Activated CD8-positive, alpha-beta T cell treated with anti-CD3 and anti-CD28 coated beads, Interleukin-2, amount 10 ng/mL, durations not matched to agents 7 days and 5 days (primary cell): ENCODE results near the gene TACSTD2. TPM values are rescaled to one million over a fixed set of nuclear protein-coding genes. Genes with fewer than 3 reads are reported as not detected.
"Not testable (repeated sequence)": the region's sequence is repeated elsewhere in the genome, so short reads cannot be mapped to it uniquely, and the experiment has no call there.

Experiments used
- ATAC-seq: fragments of 150-1000 bp; cut with Tn5 transposase; one replicate; pipeline ENCODE4 v1.10.0; 2021; ENCODE audit warnings: moderate library complexity
- CTCF ChIA-PET: fragments of 350-600 bp; sonication (Branson Sonifier 250); formaldehyde crosslinking; loops from one replicate; lab custom pipeline; 2021; ENCODE audit warnings: antibody characterized with exemption; lab: Charles Lee
- POLR2A ChIA-PET: fragments of 350-600 bp; sonication (Branson Sonifier 250); formaldehyde crosslinking; loops from one replicate; lab custom pipeline; 2021; ENCODE audit warnings: antibody characterized with exemption; lab: Charles Lee
- DNase-seq: peaks from one replicate; pipeline ENCODE4 v3.0.0-alpha.2; 2020
- H3K27ac Mint-ChIP-seq: one replicate; pipeline ENCODE4 v1.8.0; 2021; ENCODE audit warnings: mild to moderate bottlenecking, mixed read lengths
- H3K27me3 Mint-ChIP-seq: one replicate; pipeline ENCODE4 v1.8.0; 2021; ENCODE audit warnings: low read depth, mixed read lengths
- H3K36me3 Mint-ChIP-seq: one replicate; pipeline ENCODE4 v1.8.0; 2021; ENCODE audit warnings: low read depth, mixed read lengths
- H3K4me1 Mint-ChIP-seq: one replicate; pipeline ENCODE4 v1.8.0; 2021; ENCODE audit warnings: low read depth, mixed read lengths
- H3K4me3 Mint-ChIP-seq: one replicate; pipeline ENCODE4 v1.8.0; 2021; ENCODE audit warnings: mild to moderate bottlenecking, mixed read lengths
- H3K9me3 Mint-ChIP-seq: one replicate; pipeline ENCODE4 v1.8.0; 2022; ENCODE audit warnings: mixed read lengths; ENCODE audit not compliant: insufficient read depth
- total RNA-seq, 2 experiments: library from RNA; stranded (reverse); gene quantifications; one replicate each; pipeline ENCODE4 v1.2.3, GENCODE V29; 2021

Gene TACSTD2
- total RNA-seq, 2 experiments from 2014 or later: not detected

DNA sequence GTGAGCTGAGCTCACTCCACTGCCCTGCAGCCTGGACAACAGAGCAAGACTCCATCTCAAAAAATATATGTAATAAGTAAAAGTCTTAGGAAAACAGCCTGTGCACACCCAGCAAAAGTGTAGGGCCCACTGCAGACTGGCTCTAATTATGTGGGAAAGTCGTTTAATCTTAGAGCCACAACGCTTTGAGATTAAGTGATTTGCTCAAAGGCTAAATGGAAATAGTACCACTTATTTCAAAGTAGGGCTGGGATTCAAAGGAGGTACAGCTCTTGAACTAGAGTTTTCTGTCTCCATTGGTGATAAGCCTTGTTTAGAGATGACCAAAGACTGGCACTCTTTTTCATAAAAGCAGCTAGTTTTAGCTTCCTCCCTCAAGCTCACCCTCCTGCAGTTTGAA, 2.2 kb downstream of the TACSTD2 start:
- Mint-ChIP-seq H3K4me1 (peaks cover 32% of the 10 kb centered on the region), H3K9me3 (no peaks in the 10 kb centered on the region), H3K27me3 (peaks cover 68% of the 10 kb centered on the region), H3K36me3 (peaks cover 2% of the 10 kb centered on the region), H3K27ac (no peak overlapping the region), H3K4me3 (no peak overlapping the region)
- ATAC-seq (no peak), DNase-seq (no peak)
- ChIA-PET POLR2A (no interaction called here), CTCF (interaction anchor here (1.4 to 1.6 kb wide), 2 partner anchors 56 to 77 kb away, joined by 4 to 5 read pairs; no protein-coding TSS in a partner anchor)

DNA sequence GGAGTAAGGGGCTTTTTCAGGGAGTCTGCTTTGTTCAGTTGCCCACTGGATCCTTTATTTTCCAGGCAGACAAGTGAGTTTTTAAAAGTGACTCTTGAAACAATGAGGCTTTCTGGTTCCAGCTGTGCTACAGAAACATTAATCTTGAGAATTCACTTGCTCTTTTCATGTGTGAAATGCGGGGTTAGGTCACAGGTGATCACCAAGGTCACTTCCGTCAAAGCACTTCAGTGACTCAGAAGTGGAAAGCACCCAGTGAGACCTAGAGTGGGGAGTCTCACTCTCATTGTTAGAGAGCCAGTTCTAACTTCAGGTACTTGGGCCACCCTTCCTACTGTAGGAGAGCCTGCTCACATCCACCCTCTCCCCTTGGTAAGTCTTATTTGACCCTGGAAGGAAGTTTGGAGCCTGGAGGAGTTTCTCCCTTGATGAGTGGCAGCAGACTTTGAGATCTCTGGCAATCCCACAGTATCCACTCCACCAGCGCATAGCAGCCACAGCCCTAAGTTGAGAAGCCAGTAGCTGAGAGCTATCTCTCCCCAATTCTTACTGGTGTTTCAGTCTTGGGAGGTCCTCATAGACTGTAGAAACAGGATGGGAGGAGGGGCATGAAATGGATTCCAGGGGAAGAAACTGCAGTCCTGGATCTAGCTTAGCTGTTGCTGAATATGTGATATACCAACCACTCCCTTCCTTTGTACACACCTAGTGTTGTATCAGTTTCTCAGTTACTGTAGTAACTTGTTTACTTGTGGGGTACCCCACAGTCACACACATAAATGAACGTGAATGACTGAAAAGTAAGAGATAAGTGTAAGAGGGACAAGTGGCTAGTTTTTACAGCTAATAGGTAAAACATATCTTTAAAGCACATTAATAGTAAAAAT, 3.1 kb downstream of the TACSTD2 start:
- POLR2A ChIA-PET: interaction anchor here (1.1 kb wide), 1 partner anchor 27 kb away, joined by 5 read pairs; the partner anchor contains the start of gene OMA1
- peak; percentile 52 for DNase-seq
- CTCF ChIA-PET: interaction anchor here (0.7 to 1.6 kb wide), 4 partner anchors 26 to 79 kb away, joined by 3 to 5 read pairs (median 4); no protein-coding TSS in a partner anchor
- no peaks in the 10 kb centered on the region for H3K9me3 Mint-ChIP-seq
- H3K36me3 Mint-ChIP-seq: peaks cover 2% of the 10 kb centered on the region
- peaks cover 32% of the 10 kb centered on the region for H3K4me1 Mint-ChIP-seq
- no peak overlapping the region for H3K27ac Mint-ChIP-seq
- no peak overlapping the region for H3K4me3 Mint-ChIP-seq
- peaks cover 66% of the 10 kb centered on the region for H3K27me3 Mint-ChIP-seq
- ATAC-seq: peak; percentile 76

DNA sequence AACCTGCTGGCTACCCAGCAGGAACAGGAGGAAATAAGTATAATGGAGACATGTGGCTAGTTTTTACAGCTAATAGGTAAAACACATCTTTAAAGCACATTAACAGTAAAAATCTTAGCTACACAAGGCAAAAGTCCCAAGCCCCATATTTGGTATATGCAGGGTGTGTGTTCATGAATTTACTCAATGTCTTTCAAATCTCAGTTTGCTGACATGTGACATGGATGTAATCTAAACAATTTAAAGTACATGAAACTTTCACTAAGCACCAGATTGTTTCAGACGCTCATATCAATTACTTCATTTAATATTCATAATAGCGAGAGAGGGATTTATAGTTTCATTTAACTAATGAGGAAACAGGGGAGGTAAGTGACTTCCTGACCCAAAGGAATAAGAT, 3.9 kb downstream of the TACSTD2 start:
- ChIA-PET CTCF (interaction anchor here (0.9 to 1.6 kb wide), 4 partner anchors 26 to 1186 kb away, joined by 3 to 5 read pairs (median 4); no protein-coding TSS in a partner anchor), POLR2A (interaction anchor here (1.1 kb wide), 1 partner anchor 26 kb away, joined by 5 read pairs; the partner anchor contains the start of gene OMA1)
- no peak overlapping the region for H3K27ac Mint-ChIP-seq
- H3K36me3 Mint-ChIP-seq: peaks cover 2% of the 10 kb centered on the region
- no peaks in the 10 kb centered on the region for H3K9me3 Mint-ChIP-seq
- DNase-seq: no peak
- peaks cover 69% of the 10 kb centered on the region for H3K27me3 Mint-ChIP-seq
- H3K4me3 Mint-ChIP-seq: no peak overlapping the region
- no peak for ATAC-seq
- H3K4me1 Mint-ChIP-seq: peaks cover 32% of the 10 kb centered on the region

DNA sequence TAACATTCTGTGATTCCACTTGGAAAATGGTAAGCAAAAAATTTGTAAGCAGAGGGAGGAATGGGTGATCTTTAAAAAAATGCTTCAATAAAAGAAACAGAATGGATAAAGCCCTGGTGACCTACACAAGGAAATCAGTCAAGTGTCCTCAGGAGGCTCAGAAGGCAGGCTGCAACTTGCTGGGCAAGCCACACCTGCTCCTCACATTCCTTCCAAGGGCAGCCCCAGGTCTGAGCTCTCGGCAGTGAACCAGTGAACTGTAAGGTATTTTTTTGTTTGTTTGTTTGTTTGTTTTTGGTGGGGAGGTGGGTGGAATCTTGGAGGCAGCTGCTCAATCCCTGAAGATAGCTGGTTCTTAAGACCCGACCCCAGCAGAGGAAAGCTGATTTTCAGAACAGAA, 4.4 kb downstream of the TACSTD2 start:
- POLR2A ChIA-PET: interaction anchor here (1.1 kb wide), 1 partner anchor 26 kb away, joined by 5 read pairs; the partner anchor contains the start of gene OMA1
- H3K27ac Mint-ChIP-seq: no peak overlapping the region
- H3K4me1 Mint-ChIP-seq: peaks cover 29% of the 10 kb centered on the region
- H3K36me3 Mint-ChIP-seq: peaks cover 2% of the 10 kb centered on the region
- no peak for ATAC-seq
- H3K4me3 Mint-ChIP-seq: no peak overlapping the region
- DNase-seq: no peak
- CTCF ChIA-PET: interaction anchor here (0.9 to 1.6 kb wide), 3 partner anchors 25 to 1186 kb away, joined by 3 to 4 read pairs (median 3); no protein-coding TSS in a partner anchor
- H3K27me3 Mint-ChIP-seq: peaks cover 65% of the 10 kb centered on the region
- H3K9me3 Mint-ChIP-seq: no peaks in the 10 kb centered on the region

- peaks cover 2% of the 10 kb centered on the region for H3K36me3 Mint-ChIP-seq
- ChIA-PET CTCF (interaction anchor here (0.9 to 1.5 kb wide), 2 partner anchors 55 to 81 kb away, joined by 3 to 4 read pairs; no protein-coding TSS in a partner anchor), POLR2A (no interaction called here)
- H3K27me3 Mint-ChIP-seq: peaks cover 62% of the 10 kb centered on the region
- DNase-seq (no peak), ATAC-seq (no peak)
- H3K27ac Mint-ChIP-seq: no peak overlapping the region
- H3K4me1 Mint-ChIP-seq: peaks cover 23% of the 10 kb centered on the region
- no peak overlapping the region for H3K4me3 Mint-ChIP-seq
- no peaks in the 10 kb centered on the region for H3K9me3 Mint-ChIP-seq
These were observed 5.4 kb downstream of the TACSTD2 start for GRCh38 chr1:58571616-58572015.

- DNase-seq (no peak), ATAC-seq (no peak)
- Mint-ChIP-seq H3K36me3 (no peaks in the 10 kb centered on the region), H3K9me3 (no peaks in the 10 kb centered on the region), H3K4me3 (no peak overlapping the region), H3K27me3 (peaks cover 57% of the 10 kb centered on the region), H3K4me1 (peaks cover 16% of the 10 kb centered on the region), H3K27ac (no peak overlapping the region)
- CTCF ChIA-PET: interaction anchor here (1.5 kb wide), 1 partner anchor 82 kb away, joined by 4 read pairs; no protein-coding TSS in a partner anchor
- POLR2A ChIA-PET: no interaction called here
These were observed 6.2 kb downstream of the TACSTD2 start for GRCh38 chr1:58570817-58571216.

DNA sequence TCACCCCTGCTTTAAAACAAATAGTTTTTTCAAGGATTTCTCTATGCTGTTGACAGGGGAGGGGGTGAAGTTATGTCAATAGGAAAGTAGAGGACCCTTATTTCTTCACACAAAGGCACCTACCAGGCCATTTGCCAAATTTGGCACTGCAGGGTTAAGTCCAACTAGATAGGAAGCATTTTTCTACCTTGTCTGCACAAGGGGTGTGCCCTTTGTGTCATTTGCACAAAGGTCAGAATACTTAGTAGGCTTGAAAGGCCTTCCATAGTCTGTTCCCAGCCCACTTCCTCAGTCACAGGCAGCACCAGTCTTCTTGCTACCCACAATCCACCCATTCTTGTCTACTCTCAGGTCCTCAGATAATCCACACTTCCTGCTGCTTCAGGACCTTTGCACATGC, 7.0 kb downstream of the TACSTD2 start:
- no peak overlapping the region for H3K27ac Mint-ChIP-seq
- POLR2A ChIA-PET: no interaction called here

GRCh38 chr1:58568911-58569310, 8.1 kb downstream of the TACSTD2 start:
- Mint-ChIP-seq H3K4me3 (no peak overlapping the region), H3K36me3 (no peaks in the 10 kb centered on the region), H3K27ac (no peak overlapping the region), H3K4me1 (peaks cover 8% of the 10 kb centered on the region), H3K27me3 (peaks cover 45% of the 10 kb centered on the region), H3K9me3 (no peaks in the 10 kb centered on the region)
- no peak for DNase-seq
- no peak for ATAC-seq
- CTCF ChIA-PET: interaction anchor here (1.0 kb wide), 1 partner anchor 83 kb away, joined by 3 read pairs; no protein-coding TSS in a partner anchor
- POLR2A ChIA-PET: interaction anchor here (0.8 kb wide), 1 partner anchor 13 kb away, joined by 3 read pairs; no protein-coding TSS in a partner anchor

More for the DNA sequence above, 7.0 kb downstream of the TACSTD2 start:
- Mint-ChIP-seq H3K9me3 (no peaks in the 10 kb centered on the region), H3K4me3 (no peak overlapping the region), H3K36me3 (no peaks in the 10 kb centered on the region), H3K4me1 (peaks cover 12% of the 10 kb centered on the region), H3K27me3 (peaks cover 51% of the 10 kb centered on the region)
- ATAC-seq (no peak), DNase-seq (no peak)
- CTCF ChIA-PET: no interaction called here

DNA sequence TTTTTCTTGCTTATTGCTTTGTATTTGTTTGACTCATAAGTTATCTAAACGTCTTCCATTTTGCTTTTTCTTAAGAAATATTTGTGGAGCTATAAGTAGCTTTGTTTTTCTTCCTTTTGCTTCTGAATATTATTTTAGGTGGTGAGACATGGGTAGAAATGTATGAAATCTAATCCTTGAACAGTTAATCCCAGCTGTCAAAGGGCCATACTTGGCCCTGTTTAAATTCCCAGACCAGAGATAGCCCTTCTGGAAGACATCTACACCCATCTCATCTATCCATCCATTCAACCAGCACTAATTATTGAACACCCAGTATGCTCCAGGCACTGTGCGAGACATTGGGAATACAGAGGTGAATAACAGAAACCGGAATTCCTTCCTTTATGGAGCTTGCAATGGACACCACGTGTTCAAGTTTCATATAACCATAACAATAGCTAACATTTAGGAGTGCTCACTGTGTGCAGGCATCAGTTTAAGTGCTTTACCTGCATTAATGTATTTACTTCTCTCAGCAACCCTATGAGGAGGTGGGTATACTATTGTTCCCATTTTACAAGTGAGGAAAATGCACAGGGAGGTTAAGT, 8.7 kb downstream of the TACSTD2 start:
- Mint-ChIP-seq H3K9me3 (no peaks in the 10 kb centered on the region), H3K36me3 (no peaks in the 10 kb centered on the region), H3K27ac (no peak overlapping the region), H3K27me3 (peaks cover 43% of the 10 kb centered on the region), H3K4me1 (peaks cover 3% of the 10 kb centered on the region), H3K4me3 (no peak overlapping the region)
- ATAC-seq: no peak
- CTCF ChIA-PET: interaction anchor here (1.0 kb wide), 1 partner anchor 84 kb away, joined by 3 read pairs; no protein-coding TSS in a partner anchor
- POLR2A ChIA-PET: no interaction called here
- no peak for DNase-seq

DNA sequence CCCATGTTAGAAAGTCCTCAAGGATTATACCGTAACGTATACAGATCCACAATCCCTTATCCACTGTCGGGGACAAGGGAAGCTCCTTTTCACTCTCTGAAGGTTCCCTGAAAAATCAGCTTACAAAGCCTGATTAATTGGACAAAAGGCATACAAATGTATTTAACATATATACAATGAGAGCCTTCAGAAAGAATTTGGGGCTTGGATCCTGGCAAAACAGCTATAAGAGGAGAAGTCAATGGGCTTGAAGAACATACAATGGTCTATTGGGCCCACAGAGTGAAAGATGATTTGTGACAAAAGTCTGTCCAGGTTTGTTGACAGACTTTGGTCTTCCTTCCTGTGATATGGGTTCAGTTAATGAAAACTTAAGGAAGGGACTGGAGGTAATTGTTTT, 10.7 kb downstream of the TACSTD2 start:
- no peak overlapping the region for H3K4me3 Mint-ChIP-seq
- CTCF ChIA-PET: no interaction called here
- POLR2A ChIA-PET: no interaction called here
- ATAC-seq (no peak), DNase-seq (no peak)
- H3K36me3 Mint-ChIP-seq: no peaks in the 10 kb centered on the region
- no peaks in the 10 kb centered on the region for H3K4me1 Mint-ChIP-seq
- H3K27me3 Mint-ChIP-seq: peaks cover 45% of the 10 kb centered on the region
- no peak overlapping the region for H3K27ac Mint-ChIP-seq
- no peaks in the 10 kb centered on the region for H3K9me3 Mint-ChIP-seq

GRCh38 chr1:58563715-58564114, 13.3 kb downstream of the TACSTD2 start:
- H3K36me3 Mint-ChIP-seq, H3K9me3 Mint-ChIP-seq, POLR2A ChIA-PET, CTCF ChIA-PET, H3K4me3 Mint-ChIP-seq, H3K27ac Mint-ChIP-seq, ATAC-seq, H3K4me1 Mint-ChIP-seq, DNase-seq: not testable (repeated sequence)
- H3K27me3 Mint-ChIP-seq: peaks cover 36% of the 10 kb centered on the region
